HUES64 (cell line): Measurements from ENCODE around the gene TMEM95.

Experiments used
- H3K27ac ChIP-seq: 2 replicates; pipeline ENCODE4 v1.7.0; 2013; ENCODE audit warnings: low read depth, low read length, inconsistent platforms
- H3K27me3 ChIP-seq: 2 replicates; pipeline ENCODE4 v1.6.1; 2013; ENCODE audit warnings: mild to moderate bottlenecking, low read length; ENCODE audit not compliant: insufficient read depth
- H3K36me3 ChIP-seq: 2 replicates; pipeline ENCODE4 v1.6.1; 2013; ENCODE audit warnings: mild to moderate bottlenecking, low read length; ENCODE audit not compliant: insufficient read depth
- H3K4me1 ChIP-seq: 2 replicates; pipeline ENCODE4 v1.6.1; 2013; ENCODE audit warnings: mild to moderate bottlenecking, low read length, moderate library complexity; ENCODE audit not compliant: insufficient read depth
- H3K4me3 ChIP-seq: 2 replicates; pipeline ENCODE4 v1.5.1; 2013; ENCODE audit warnings: mild to moderate bottlenecking, low read length, moderate library complexity
- H3K9ac ChIP-seq: 2 replicates; pipeline ENCODE4 v1.6.1; 2013; ENCODE audit warnings: mild to moderate bottlenecking, low read depth, low read length
- H3K9me3 ChIP-seq: 2 replicates; pipeline ENCODE4 v1.6.1; 2013; ENCODE audit warnings: low read depth, low read length; ENCODE audit not compliant: insufficient read depth
- WGBS: fragments of 150-250, 120-280 bp; methylation state at CpG from one replicate; pipeline ENCODE4 v1.1.7; 2013; ENCODE audit warnings: missing lambda C conversion rate; 5-methylcytosine and 5-hydroxymethylcytosine counted together

The TMEM95 gene

GRCh38 chr17:7396147-7396546, 41.2 kb downstream of the TMEM95 start:
- Histone ChIP-seq H3K27ac (no peak overlapping the region), H3K36me3 (peaks cover 15% of the 10 kb centered on the region), H3K4me1 (no peaks in the 10 kb centered on the region), H3K9ac (no peak overlapping the region), H3K27me3 (no peaks in the 10 kb centered on the region), H3K9me3 (no peaks in the 10 kb centered on the region), H3K4me3 (no peak overlapping the region)
- WGBS: 92% methylated on average over 4 of the region's 4 CpGs

GRCh38 chr17:7398612-7399011, 43.7 kb downstream of the TMEM95 start:
- WGBS: 91% methylated on average over 1 of the region's 2 CpGs
- H3K27ac ChIP-seq: no peak overlapping the region
- no peak overlapping the region for H3K9ac ChIP-seq
- H3K4me1 ChIP-seq: peaks cover 7% of the 10 kb centered on the region; the same call in 1 of the 2 replicates
- H3K36me3 ChIP-seq: 0 out of 2 replicates have a peak, but pooled peaks cover 2% of the 10 kb centered on the region
- H3K27me3 ChIP-seq: no peaks in the 10 kb centered on the region
- H3K4me3 ChIP-seq: no peak overlapping the region
- H3K9me3 ChIP-seq: no peaks in the 10 kb centered on the region

- H3K27ac ChIP-seq: peak overlapping the region; percentile 96
- 0 out of 2 replicates have a peak, but pooled peaks cover 2% of the 10 kb centered on the region for H3K36me3 ChIP-seq
- H3K4me1 ChIP-seq: peaks cover 11% of the 10 kb centered on the region
- peak overlapping the region; percentile 85 for H3K9ac ChIP-seq
- peak overlapping the region; percentile 97 for H3K4me3 ChIP-seq
- WGBS: 21% methylated on average over 16 of the region's 16 CpGs
- no peaks in the 10 kb centered on the region for H3K9me3 ChIP-seq
- H3K27me3 ChIP-seq: no peaks in the 10 kb centered on the region
Observed at GRCh38 chr17:7403043-7403726, 48.2 kb downstream of the TMEM95 start.

- H3K27ac ChIP-seq: peak overlapping the region; percentile 96
- under 1% methylated on average over 13 of the region's 13 CpGs for WGBS
Observed at GRCh38 chr17:7403727-7403976, 48.7 kb downstream of the TMEM95 start.

GRCh38 chr17:7403977-7404736, 49.2 kb downstream of the TMEM95 start, which contains the start of gene TMEM256:
TMEM256 (minus strand) TSS chr17:7404097; CDS start chr17:7404084, 13 bp downstream.
- peak within 1 kb of the TSS; percentile 97 for H3K4me3 ChIP-seq
- H3K4me1 ChIP-seq: peaks cover 11% of the 10 kb centered on the region
- peaks cover 9% of the 10 kb centered on the region for H3K36me3 ChIP-seq
- H3K27ac ChIP-seq: peak within 1 kb of the TSS; percentile 96
- H3K9me3 ChIP-seq: no peaks in the 10 kb centered on the region
- peak within 1 kb of the TSS; percentile 85 for H3K9ac ChIP-seq
- no peaks in the 10 kb centered on the region for H3K27me3 ChIP-seq
- under 1% methylated on average over 49 of the region's 49 CpGs for WGBS

More at GRCh38 chr17:7403727-7403976, 48.7 kb downstream of the TMEM95 start:
- Histone ChIP-seq H3K27me3 (no peaks in the 10 kb centered on the region), H3K36me3 (peaks cover 4% of the 10 kb centered on the region; the same call in 1 of the 2 replicates), H3K9ac (peak overlapping the region; percentile 85), H3K4me3 (peak overlapping the region; percentile 97), H3K9me3 (no peaks in the 10 kb centered on the region), H3K4me1 (peaks cover 11% of the 10 kb centered on the region)

GRCh38 chr17:7404737-7405349, 49.9 kb downstream of the TMEM95 start:
- Histone ChIP-seq H3K9me3 (no peaks in the 10 kb centered on the region), H3K27me3 (no peaks in the 10 kb centered on the region), H3K4me1 (peaks cover 11% of the 10 kb centered on the region), H3K4me3 (peak overlapping the region; percentile 97), H3K36me3 (peaks cover 16% of the 10 kb centered on the region), H3K9ac (peak overlapping the region; percentile 72), H3K27ac (peak overlapping the region; percentile 77; the same call in 1 of the 2 replicates)
- under 1% methylated on average over 65 of the region's 65 CpGs for WGBS

GRCh38 chr17:7405350-7406234, 50.6 kb downstream of the TMEM95 start:
- WGBS: under 1% methylated on average over 38 of the region's 38 CpGs
- H3K27ac ChIP-seq: peak overlapping the region; percentile 77; the same call in 1 of the 2 replicates

GRCh38 chr17:7406235-7406825, 51.4 kb downstream of the TMEM95 start:
- Histone ChIP-seq H3K4me3 (peak overlapping the region; percentile 97), H3K4me1 (peaks cover 11% of the 10 kb centered on the region), H3K27ac (no peak overlapping the region), H3K9me3 (no peaks in the 10 kb centered on the region), H3K27me3 (no peaks in the 10 kb centered on the region), H3K36me3 (peaks cover 26% of the 10 kb centered on the region), H3K9ac (no peak overlapping the region)
- 19% methylated on average over 10 of the region's 12 CpGs for WGBS

More at GRCh38 chr17:7405350-7406234, 50.6 kb downstream of the TMEM95 start:
- peak overlapping the region; percentile 97 for H3K4me3 ChIP-seq
- H3K9ac ChIP-seq: peak overlapping the region; percentile 72
- no peaks in the 10 kb centered on the region for H3K27me3 ChIP-seq
- peaks cover 23% of the 10 kb centered on the region for H3K36me3 ChIP-seq
- H3K9me3 ChIP-seq: no peaks in the 10 kb centered on the region
- peaks cover 11% of the 10 kb centered on the region for H3K4me1 ChIP-seq
